K562 (cell line): Measurements from ENCODE around the gene ATRN. TPM values are rescaled to one million over a fixed set of nuclear protein-coding genes. Genes with fewer than 3 reads are reported as not detected.

Experiments used
- ATAC-seq: fragments of 200-7000 bp; cut with Tn5 transposase; 3 replicates; pipeline ENCODE4 v1.9.1; 2020; ENCODE audit warnings: moderate library complexity
- BruUV-seq: library from RNA; stranded (reverse); fragments of 400-500 nt; replicated peaks from 2 replicates; lab custom pipeline; 2021; lab: Mats Ljungman, UMichigan
- CTCF ChIA-PET: fragments of 300-600 bp; formaldehyde crosslinking; extraction: SDS; loops from one replicate; lab custom pipeline; 2021; ENCODE audit warnings: low intra/inter-chr PET ratio; lab: Yijun Ruan, JAX
- POLR2A ChIA-PET: fragments of 300-600, 350-650 bp; sonication (Branson Sonifier 250); formaldehyde crosslinking; extraction: SDS; loops from one replicate; lab custom pipeline; 2021; ENCODE audit warnings: antibody characterized with exemption, inconsistent platforms; lab: Yijun Ruan, JAX
- DNase-seq, 4 experiments: peaks; one replicate each; pipeline versions ENCODE4 v3.0.0 to v3.0.0-alpha.2; 2011 to 2018; ENCODE audit warnings: low spot score in 3 of 4, mixed read lengths in 3 of 4; ENCODE audit errors: extremely low read depth in 1 of 4
- FAIRE-seq: peaks from 2 replicates; lab custom pipeline; 2011; peaks lifted over from hg19 to GRCh38; lab: Jason Lieb, UNC
- H2AFZ ChIP-seq: 2 replicates; pipeline ENCODE4 v1.6.0; 2011; ENCODE audit warnings: low read depth, low read length, control low read depth, inconsistent platforms
- H3K27ac ChIP-seq: fragments of 200-600 bp; 3 replicates; pipeline ENCODE4 v1.8.0; 2011; ENCODE audit warnings: low read depth, mild to moderate bottlenecking, control low read depth, inconsistent platforms, low read length, moderate library complexity, mixed read lengths; ENCODE audit errors: extremely low read depth
- H3K27me3 ChIP-seq, 2 experiments: fragments of 300-600 bp in 1 of 2; 2 replicates in 1 of 2; 3 replicates in 1 of 2; pipeline versions ENCODE4 v1.6.0 to v1.8.0; 2011; ENCODE audit warnings: inconsistent platforms in 2 of 2, low read length in 2 of 2, mild to moderate bottlenecking in 1 of 2, mixed read lengths in 1 of 2, moderate library complexity in 1 of 2; ENCODE audit not compliant: control insufficient read depth in 2 of 2, insufficient read depth in 2 of 2
- H3K36me3 ChIP-seq: fragments of 300-600 bp; 3 replicates; pipeline ENCODE4 v1.8.0; 2011; ENCODE audit warnings: mild to moderate bottlenecking, low read length, inconsistent platforms; ENCODE audit not compliant: control insufficient read depth, insufficient read depth
- H3K4me1 ChIP-seq, 2 experiments: fragments of 200-600 bp in 1 of 2; replicated peaks in 1 of 2; 2 replicates in 1 of 2; 3 replicates in 1 of 2; pipeline versions ENCODE4 v1.5.1 to v1.8.0; 2011; ENCODE audit warnings: inconsistent platforms in 2 of 2, low read length in 2 of 2, mild to moderate bottlenecking in 1 of 2, mixed read lengths in 1 of 2, moderate library complexity in 1 of 2; ENCODE audit not compliant: control insufficient read depth in 2 of 2, insufficient read depth in 2 of 2
- H3K4me2 ChIP-seq: 2 replicates; pipeline ENCODE4 v1.6.1; 2011; ENCODE audit warnings: low read length, control low read depth, inconsistent platforms, mixed read lengths; ENCODE audit not compliant: insufficient read depth
- H3K4me3 ChIP-seq: fragments of 200-600 bp; sonication (generic), shearing (Covaris generic); 2 replicates; pipeline ENCODE4 v1.5.1; 2016; ENCODE audit warnings: control low read depth, inconsistent platforms
- H3K79me2 ChIP-seq: fragments of 200-600 bp; 3 replicates; pipeline ENCODE4 v1.8.0; 2011; ENCODE audit warnings: low read length, inconsistent platforms; ENCODE audit not compliant: control insufficient read depth, insufficient read depth
- H3K9ac ChIP-seq, 2 experiments: 2 replicates each; pipeline versions ENCODE4 v1.6.0 to v1.6.1; 2011; ENCODE audit warnings: low read depth in 2 of 2, low read length in 2 of 2, control low read depth in 1 of 2, inconsistent platforms in 1 of 2, mild to moderate bottlenecking in 1 of 2, mixed read lengths in 1 of 2; ENCODE audit not compliant: insufficient read depth in 1 of 2
- H3K9me1 ChIP-seq: one replicate; pipeline ENCODE4 v1.6.0; 2011; ENCODE audit warnings: inconsistent platforms, mild to moderate bottlenecking, low read length, moderate library complexity; ENCODE audit not compliant: control insufficient read depth, insufficient read depth
- H3K9me3 ChIP-seq: replicated peaks from 2 replicates; pipeline ENCODE4 v1.5.1; 2011; ENCODE audit warnings: low read depth, low read length, inconsistent platforms; ENCODE audit not compliant: control insufficient read depth, insufficient read depth
- H4K20me1 ChIP-seq: replicated peaks from 2 replicates; pipeline ENCODE4 v1.6.1; 2011; ENCODE audit warnings: low read length, inconsistent platforms, mixed read lengths; ENCODE audit not compliant: control insufficient read depth, insufficient read depth
- ATF7 ChIP-seq: fragments of 450-650 bp; IDR thresholded peaks from 2 replicates; pipeline ENCODE4 v1.7.1; 2014; ENCODE audit warnings: mild to moderate bottlenecking, moderate library complexity
- E2F3 ChIP-seq: fragments of 250-450 bp; sonication (Bioruptor Pico); IDR thresholded peaks from 2 replicates; pipeline ENCODE4 v1.4.0; 2020; ENCODE audit warnings: mild to moderate bottlenecking
- ELF2 ChIP-seq: fragments of 250-450 bp; sonication (Bioruptor Pico); IDR thresholded peaks from 2 replicates; pipeline ENCODE4 v1.5.0; 2021; ENCODE audit warnings: mild to moderate bottlenecking
- ELK3 ChIP-seq: fragments of 450-650 bp; formaldehyde crosslinking; IDR thresholded peaks from 2 replicates; pipeline ENCODE4 v1.4.0; 2020; ENCODE audit warnings: mild to moderate bottlenecking
- PRMT5 ChIP-seq: sonication (generic); formaldehyde crosslinking; IDR thresholded peaks from 2 replicates; pipeline ENCODE4 v1.5.0; 2020; ENCODE audit warnings: missing genetic modification reagents
- PTRF ChIP-seq: fragments of 450-650 bp; IDR thresholded peaks from 2 replicates; pipeline ENCODE4 v1.6.1; 2016; ENCODE audit warnings: mild to moderate bottlenecking, missing genetic modification characterization, missing compliant biosample characterization
- RNF2 ChIP-seq: sonication (generic); IDR thresholded peaks from 2 replicates; pipeline ENCODE4 v1.6.1; 2016
- SMC3 ChIP-seq: conservative IDR thresholded peaks from 2 replicates; pipeline ENCODE4 v1.6.1; 2011; ENCODE audit warnings: low read depth, low read length, improper control_type of control experiment; ENCODE audit not compliant: insufficient read depth
- ZBTB7A ChIP-seq: IDR thresholded peaks from 2 replicates; pipeline ENCODE4 v1.6.1; 2011; ENCODE audit warnings: low read depth, mild to moderate bottlenecking, low read length, moderate library complexity, borderline replicate concordance; ENCODE audit not compliant: control insufficient read depth
- ZEB2 ChIP-seq: fragments of 450-650 bp; IDR thresholded peaks from 2 replicates; pipeline ENCODE4 v1.6.1; 2016
- ZNF239 ChIP-seq: fragments of 250-450 bp; sonication (Bioruptor Pico); IDR thresholded peaks from 2 replicates; pipeline ENCODE4 v1.4.0; 2020; ENCODE audit warnings: mild to moderate bottlenecking
- ZNF24 ChIP-seq: fragments of 450-650 bp; IDR thresholded peaks from 2 replicates; pipeline ENCODE4 v1.6.1; 2016
- ZNF717 ChIP-seq: fragments of 250-450 bp; sonication (Bioruptor Pico); IDR thresholded peaks from 2 replicates; pipeline ENCODE4 v1.5.0; 2021
- WGBS: fragments of 100-300 bp; shearing (Covaris generic); methylation state at CpG from one replicate; pipeline ENCODE4 v1.1.6; 2016; ENCODE audit warnings: low coverage, mixed read lengths; ENCODE audit not compliant: insufficient coverage; ENCODE audit errors: missing lambda C conversion rate; 5-methylcytosine and 5-hydroxymethylcytosine counted together
- in situ Hi-C: fragments of 300-500 bp; cut with MboI; formaldehyde crosslinking; loops from 4 replicates; pipeline ENCODE4 v1.15.0; 2018; ENCODE audit warnings: inconsistent platforms, mixed read lengths
- intact Hi-C: fragments of 100-400 bp; cut with micrococcal nuclease; formaldehyde crosslinking; loops from 2 replicates; pipeline ENCODE4 v1.14.2; 2022
- polyA plus RNA-seq, 8 experiments: library from polyadenylated mRNA; depleted of rRNA in 4 of 8; stranded (reverse) in 5 of 8; unstranded in 3 of 8; fragments of >200 nt; fragmentation: Nextera tagmentation in 2 of 8; fragmentation: Illumina TruSeq in 1 of 8; extraction: Ambion mirVana in 2 of 8; extraction: Trizol in 1 of 8; gene quantifications; 2 replicates each; pipeline versions ENCODE4 v1.2.1 to v1.2.3, GENCODE V29; 2011 to 2014; ENCODE audit warnings: inconsistent platforms in 1 of 8, missing spikeins in 1 of 8
- total RNA-seq, 7 experiments: library from RNA; depleted of rRNA in 6 of 7; stranded (reverse); fragments of >200 nt in 6 of 7; fragmentation: Illumina TruSeq in 2 of 7; extraction: Trizol in 2 of 7; gene quantifications; 2 replicates each; pipeline versions ENCODE4 v1.2.1 to v1.2.3, GENCODE V29; 2011 to 2021; ENCODE audit warnings: low replicate concordance in 1 of 7

ATRN gene
- total and polyA plus RNA-seq, 9 of the 15 experiments (the other 6 are each of a cell fraction or from before 2014, with no cell fraction given), result 0.69 to 16.5 (median 7.6) TPM

DNA sequence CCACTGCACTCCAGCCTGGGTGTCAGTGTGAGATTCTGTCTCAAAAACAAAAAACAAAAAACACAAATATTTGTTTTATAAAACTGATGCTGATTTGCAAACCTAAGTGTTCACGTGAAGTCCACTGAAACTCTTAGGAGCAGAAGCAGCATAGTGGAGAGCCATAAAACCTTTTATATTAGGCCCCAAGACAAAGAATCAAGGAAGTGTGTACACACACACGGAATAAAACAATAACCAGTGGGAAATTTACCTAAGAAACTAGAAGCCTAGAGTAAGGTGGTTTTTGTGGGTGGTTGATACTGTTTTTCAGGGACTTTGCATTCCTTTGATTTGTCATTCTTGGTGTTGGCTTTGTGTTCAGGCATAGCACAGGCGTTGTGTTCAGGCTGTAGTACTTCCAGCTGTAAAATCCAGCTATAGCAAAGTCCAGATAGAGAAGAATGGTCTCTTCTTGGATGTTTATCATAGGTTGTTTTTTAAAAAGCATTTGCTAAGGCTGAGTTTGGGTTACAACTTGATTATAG, 61.3 kb downstream of the ATRN start:
- Histone ChIP-seq H3K4me1 (no peaks in the 10 kb centered on the region), H3K27ac (no peak overlapping the region), H3K4me3 (no peak overlapping the region), H2AFZ (no peak overlapping the region), H4K20me1 (no peaks in the 10 kb centered on the region), H3K27me3 (no peaks in the 10 kb centered on the region), H3K9ac (no peak overlapping the region), H3K9me1 (no peaks in the 10 kb centered on the region), H3K36me3 (0 out of 3 replicates have a peak, but pooled peaks cover 3% of the 10 kb centered on the region), H3K79me2 (no peaks in the 10 kb centered on the region), H3K9me3 (no peaks in the 10 kb centered on the region), H3K4me2 (no peak overlapping the region)
- WGBS, result 70% methylated on average over 3 of the region's 3 CpGs
- BruUV-seq, result no TSS peak
- TF ChIP-seq ELF2 (CRISPR knock-in tag) (no peak), PTRF (tag) (no peak), ELK3 (CRISPR knock-in tag) (no peak), ZBTB7A (no peak), RNF2 (no peak), E2F3 (CRISPR knock-in tag) (no peak), ZEB2 (no peak), ZNF24 (no peak), ZNF239 (no peak), ATF7 (no peak), PRMT5 (CRISPR knock-in tag) (no peak), SMC3 (no peak), ZNF717 (CRISPR knock-in tag) (no peak)
- no peak for FAIRE-seq
- ChIA-PET CTCF (no interaction called here), POLR2A (no interaction called here)
- no peak for DNase-seq
- no peak for ATAC-seq
- intact Hi-C loops (no loop called here), in situ Hi-C loops (no loop called here)
